NCI-H69 (cell line): ENCODE measurements around the gene SLC25A21.
A peak's percentile ranks its signal among the peaks of the same experiment; 100 is the strongest.
"Not testable (repeated sequence)": the region's sequence is repeated elsewhere in the genome, so short reads cannot be mapped to it uniquely, and the experiment has no call there.

ENCODE experiments used
- DNase-seq: peaks from one replicate; lab custom pipeline; 2025; lab: John Stamatoyannopoulos, UW

Gene SLC25A21

DNA sequence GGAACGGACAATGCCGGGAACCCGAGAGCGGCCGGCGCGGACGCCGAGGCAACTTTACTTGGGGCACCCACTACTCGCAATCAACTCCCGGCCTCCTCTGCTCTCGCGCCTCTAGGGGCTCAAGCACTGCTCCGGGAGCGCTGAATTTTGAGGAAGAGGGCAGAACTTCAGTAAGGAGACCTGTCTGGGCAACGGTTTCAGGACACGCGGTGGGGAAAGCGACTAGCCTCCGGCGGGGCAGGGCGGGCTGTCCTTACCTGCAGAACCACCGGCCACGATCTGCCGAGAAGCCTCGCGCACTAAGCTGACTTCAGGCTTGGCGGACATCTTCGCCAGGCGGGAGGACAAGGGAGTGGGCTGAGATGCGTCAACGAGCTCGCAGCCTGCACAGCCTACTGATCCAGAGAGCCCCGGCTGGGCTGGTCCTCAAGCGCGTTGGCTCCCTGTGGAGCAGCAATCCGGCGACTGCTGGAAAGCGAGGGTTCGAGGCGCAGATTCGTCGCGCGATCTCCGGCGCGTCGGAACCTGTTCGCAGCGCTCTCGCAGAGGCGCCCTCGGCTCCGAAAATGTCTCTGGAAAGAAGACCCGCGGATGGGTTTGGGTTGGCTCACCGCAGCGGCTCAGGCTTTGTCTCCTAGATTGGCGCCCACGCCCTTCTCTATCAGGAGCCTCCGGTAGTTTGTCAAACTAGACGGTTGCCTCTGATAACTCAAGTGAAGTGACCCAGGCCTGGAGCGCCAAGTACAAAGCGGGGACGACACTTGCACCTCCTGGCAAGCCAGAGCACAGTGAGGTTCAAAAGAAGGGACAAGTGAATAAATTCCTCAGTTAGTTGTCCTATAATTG lies at the start of gene SLC25A21:
SLC25A21 (minus strand) TSS at position 583 of the 846 bp plus-strand sequence.
- peak; percentile 95 for DNase-seq

DNA sequence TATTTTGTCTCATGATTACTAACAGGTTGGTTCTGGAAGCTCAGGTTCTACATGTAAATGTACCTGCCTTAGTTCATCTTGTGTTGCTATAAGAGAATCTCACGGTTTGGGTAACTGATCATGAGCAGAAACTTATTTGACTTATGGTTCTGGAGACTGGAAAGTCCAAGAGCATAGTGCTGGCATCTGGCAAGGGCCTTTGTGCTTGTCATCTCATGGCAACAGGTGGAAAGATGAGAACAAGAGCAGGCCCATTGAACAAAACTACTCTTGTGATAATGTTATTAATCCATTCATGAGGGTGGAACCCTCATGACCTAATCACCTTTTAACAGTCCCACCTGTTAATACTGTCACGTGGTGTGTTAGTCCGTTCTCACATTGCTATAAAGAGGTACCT lies 48.7 kb upstream of the SLC25A21 start:
- DNase-seq, result no peak

DNA sequence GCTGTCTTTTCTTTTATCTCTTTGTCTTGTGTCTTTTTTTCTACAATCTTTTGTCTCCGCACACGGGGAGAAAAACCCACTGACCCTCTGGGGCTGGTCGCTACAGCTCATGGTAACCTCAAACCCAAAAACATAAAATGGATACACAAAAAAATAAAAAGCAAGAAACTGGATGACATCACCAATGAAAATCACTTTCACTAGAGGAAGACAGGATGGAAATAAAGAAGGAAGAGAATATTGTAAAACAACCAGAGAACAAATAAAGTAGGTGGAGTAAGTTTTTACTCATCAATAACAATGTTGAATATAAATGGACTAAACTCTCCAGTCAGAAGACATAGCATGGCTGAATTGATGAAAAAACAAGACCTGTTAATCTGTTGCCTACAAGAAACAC lies 42.9 kb upstream of the SLC25A21 start:
- DNase-seq, result no peak

DNA sequence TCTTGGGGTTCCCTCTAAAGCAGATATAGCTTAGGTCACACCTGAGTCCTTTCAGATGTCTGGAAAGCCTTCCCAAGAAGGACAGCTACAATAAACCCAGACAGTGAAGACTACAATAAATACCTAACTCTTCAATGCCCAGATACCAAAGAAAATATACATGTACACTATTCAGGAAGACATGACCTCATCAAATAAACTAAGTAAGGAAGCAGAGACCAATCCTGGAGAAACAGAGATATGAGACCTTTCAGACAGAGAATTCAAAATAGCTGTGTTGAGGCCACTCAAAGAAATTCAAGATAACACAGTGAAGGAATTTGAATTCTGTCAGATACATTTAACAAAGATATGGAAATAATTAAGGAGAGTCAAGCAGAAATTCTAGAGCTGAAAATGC lies 40.6 kb upstream of the SLC25A21 start:
- DNase-seq, result no peak

DNA sequence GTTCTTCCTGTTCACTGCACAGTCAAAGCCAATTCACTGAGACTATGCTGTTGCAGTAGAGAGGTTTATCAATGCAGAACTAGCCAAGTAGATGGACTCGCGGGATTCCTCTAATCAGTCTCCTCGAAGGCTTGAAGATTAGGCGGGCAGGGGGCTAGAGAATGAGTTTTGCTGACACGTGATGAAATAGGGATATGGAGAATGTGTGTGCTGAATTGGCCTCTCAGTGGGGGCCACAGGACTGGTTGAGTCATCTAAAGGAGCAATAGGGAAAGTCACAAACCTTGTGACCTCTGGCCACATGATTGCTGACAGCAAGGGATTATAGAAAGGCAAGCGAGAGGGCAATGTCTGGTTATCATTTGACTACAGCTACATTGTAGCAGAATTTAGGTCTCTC lies 38.0 kb upstream of the SLC25A21 start:
- no peak for DNase-seq

DNA sequence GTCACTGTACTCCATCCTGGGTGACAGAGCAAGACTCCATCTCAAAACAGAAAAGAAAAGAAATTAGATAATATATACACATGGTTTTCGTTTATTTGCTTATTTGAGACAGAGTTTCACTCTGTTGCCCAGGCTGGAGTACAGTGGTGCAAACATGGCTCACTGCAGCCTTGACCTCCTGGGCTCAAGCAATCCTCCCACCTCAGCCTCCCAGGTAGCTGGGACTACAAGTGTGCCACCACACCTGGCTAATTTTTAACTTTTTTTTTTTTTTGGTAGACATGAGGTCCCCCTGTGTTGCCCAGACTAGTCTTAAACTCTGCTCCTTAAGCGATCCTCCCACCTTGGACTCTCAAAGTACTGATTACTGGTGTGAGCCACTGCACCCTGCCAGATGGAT lies 37.2 kb upstream of the SLC25A21 start:
- not testable (repeated sequence) for DNase-seq

DNA sequence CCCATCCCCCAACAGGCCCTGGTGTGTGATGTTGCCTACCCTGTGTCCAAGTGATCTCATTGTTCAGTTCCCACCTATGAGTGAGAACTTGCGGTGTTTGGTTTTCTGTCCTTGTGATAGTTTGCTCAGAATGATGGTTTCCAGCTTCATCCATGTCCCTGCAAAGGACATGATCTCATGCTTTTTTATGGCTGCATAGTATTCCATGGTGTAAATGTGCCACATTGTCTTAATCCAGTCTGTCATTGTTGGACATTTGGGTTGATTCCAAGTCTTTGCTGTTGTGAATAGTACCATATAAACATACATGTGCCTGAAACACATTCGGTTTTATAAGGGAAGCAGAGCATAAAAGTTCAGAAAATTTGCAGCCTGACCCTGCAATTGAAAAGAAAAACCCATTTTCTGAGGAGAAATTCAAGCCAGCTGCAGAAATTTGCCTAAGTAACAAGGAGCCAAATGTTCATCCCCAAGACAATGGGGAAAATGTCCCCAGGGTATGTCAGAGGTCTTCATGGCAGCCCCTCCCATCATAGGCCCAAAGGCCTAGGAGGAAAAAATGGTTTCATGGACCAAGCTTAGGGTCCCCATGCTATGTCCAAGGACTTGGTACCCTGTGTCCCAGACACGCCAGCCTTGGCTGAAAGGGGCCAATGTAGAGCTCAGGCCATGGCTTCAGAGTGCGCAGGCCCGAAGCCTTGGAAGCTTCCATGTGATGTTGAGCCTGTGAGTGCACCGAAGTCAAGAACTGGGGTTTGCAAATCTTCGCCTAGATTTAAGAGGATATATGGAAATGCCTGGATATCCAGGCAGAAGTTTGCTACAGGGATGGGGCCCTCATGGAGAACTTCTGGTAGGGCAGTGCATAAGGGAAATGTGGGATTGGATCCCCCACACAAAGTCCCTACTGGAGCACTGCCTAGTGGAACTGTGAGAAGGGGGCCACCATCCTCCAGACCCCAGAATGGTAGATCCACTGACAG lies 33.5 kb upstream of the SLC25A21 start:
- DNase-seq, result peak; percentile 33

DNA sequence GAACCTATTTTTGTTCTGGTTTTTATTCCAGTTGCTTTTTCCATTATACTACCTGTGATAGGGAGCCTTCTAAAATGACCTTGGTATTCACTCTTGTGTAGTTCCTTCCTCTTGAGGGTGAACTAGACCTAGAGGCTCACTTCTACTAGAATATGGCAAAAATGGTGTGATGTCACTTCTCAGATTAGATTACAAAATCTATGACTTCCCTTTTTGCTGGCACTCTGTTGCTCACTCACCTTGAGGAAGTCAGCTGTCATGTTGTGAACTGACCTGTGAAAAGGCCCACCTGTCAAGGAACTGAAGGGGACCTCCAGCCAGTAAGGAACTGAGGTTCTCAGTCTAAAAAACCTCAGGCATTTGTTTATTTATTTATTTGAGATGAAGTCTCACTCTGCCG lies 31.0 kb upstream of the SLC25A21 start:
- no peak for DNase-seq

DNA sequence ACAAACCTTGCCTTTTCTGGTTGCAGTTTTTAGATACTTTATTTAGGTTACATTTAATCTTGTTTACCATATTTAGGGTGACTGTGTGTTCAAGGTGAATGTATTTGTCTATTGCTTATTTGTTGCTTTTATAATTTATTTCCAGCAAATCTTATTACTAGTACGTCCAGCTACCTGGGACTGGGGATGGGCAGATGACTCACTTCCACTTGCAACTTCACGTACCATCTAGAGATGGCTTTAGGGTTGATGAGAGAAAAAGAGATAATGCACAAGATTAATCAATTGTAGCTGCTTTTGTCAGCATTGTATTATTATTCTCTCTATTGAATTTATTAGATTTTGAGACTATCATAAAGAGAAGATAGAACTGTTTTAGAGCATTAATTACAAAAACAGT lies 30.4 kb upstream of the SLC25A21 start:
- no peak for DNase-seq

DNA sequence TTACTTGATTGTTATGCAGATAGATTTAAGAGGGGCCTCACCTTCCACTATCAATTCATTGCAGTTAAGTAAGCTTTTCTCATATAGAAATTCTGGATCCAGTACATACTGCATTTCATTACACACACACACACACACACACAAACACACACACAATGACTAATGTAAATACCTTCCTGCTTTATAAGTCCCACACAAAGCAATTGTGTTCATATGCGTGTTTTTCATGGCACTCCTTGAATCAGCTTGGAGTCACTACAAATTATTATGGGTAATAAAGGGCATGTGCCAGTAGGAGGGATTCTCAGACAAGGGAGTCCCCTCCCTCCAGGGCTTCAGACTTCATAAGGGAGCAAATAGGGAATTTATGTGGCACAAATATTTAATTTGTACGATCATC lies 29.9 kb upstream of the SLC25A21 start:
- DNase-seq, result no peak

DNA sequence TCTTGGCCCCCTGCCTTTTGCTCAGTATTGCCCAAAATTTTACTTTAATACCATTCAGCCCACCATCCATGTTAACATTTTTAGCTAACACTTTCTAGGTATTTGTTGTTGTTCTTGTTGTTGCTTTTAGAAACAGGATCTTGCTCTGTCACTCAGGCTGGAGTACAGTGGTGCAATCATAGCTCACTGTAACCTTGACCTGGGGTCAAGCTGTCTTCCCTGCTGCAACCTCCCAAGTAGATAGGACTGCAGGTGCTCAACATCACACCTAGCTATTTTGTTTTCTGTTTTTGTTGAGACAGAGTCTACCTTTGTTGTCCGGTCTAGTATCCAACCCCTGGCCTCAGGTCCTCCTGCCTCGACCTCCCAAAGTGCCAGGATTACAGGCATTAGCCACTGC lies 29.3 kb upstream of the SLC25A21 start:
- no peak for DNase-seq

DNA sequence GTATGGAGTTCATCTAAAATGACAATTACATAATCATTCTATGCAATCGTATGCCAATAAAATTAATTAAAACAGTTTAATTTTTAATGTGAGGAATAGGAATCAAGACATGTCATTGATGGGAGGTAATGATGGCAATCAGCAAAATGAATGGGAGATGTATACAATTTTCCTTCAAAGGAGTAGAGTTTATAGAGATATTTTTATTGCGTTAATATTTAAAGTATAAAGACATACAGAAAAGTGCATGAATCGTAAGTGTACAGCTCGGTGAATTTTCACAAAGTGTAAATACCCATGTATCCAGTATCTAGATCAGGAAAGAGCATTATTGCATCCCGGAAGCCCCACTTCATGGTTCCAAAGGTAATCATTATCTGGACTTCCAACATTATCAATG lies 26.5 kb upstream of the SLC25A21 start:
- DNase-seq, result no peak

DNA sequence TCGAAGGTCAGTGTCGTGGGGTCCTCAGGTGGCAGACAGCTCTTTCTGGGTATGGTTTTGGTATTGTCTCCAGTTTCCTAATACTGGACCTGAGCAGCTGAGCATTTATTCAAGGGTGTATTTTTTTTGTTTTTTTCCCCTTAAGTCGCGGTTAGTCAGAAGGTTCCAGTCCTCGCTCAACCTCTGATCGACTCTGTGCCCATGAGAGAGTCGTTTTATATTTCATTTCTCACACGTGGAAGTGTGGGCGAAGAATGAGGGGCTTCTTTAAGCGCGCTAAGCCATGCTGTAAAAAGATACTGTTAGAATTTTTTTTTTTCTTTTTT lies 25.8 kb upstream of the SLC25A21 start:
- DNase-seq, result no peak

DNA sequence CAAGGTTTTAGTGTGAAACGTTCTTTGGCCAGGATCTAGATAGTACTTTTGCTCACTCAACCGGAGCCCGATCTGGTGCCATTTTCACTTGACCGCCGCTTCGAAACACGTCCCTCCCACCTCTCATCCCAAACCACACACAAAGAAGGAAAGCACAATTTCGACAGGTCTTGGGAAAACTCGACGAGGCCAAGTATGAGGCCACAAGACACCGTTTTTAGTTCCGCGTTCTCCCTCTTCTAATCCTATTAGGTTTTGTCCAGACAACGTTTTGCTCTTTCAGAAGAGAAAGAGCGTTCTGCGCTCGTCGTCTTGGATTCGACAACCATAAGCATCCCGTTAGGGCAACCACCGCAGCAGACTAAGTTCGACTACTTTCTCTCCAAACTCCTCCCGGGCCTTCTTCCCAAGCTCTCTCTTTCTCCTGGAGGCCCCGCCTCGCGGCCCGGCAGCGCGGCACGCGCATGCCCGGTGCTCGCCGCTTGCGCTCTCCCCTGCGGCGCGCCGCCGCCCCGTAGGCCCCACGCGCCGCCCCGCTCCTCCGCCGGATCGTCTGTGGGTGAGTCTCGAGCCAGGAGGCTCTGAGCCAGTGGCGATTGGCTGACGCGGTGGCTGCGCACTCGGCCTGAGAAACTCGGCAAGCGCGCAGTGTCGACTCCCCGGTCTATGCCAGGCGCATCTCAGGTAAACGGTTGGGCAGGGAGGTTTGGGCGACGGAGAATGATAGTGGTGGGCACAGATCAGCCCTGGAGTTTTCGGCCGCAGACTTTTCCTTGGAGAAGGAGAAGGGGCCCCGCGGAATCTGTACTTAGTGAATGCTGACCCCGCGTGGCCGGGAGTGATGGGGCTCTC lies 25.2 kb upstream of the SLC25A21 start, which contains the start of gene MIPOL1:
MIPOL1 (plus strand) TSS at position 517 of the 852 bp plus-strand sequence. CDS start 49,952 bp downstream, outside the sequence.
- peak; percentile 97 for DNase-seq

DNA sequence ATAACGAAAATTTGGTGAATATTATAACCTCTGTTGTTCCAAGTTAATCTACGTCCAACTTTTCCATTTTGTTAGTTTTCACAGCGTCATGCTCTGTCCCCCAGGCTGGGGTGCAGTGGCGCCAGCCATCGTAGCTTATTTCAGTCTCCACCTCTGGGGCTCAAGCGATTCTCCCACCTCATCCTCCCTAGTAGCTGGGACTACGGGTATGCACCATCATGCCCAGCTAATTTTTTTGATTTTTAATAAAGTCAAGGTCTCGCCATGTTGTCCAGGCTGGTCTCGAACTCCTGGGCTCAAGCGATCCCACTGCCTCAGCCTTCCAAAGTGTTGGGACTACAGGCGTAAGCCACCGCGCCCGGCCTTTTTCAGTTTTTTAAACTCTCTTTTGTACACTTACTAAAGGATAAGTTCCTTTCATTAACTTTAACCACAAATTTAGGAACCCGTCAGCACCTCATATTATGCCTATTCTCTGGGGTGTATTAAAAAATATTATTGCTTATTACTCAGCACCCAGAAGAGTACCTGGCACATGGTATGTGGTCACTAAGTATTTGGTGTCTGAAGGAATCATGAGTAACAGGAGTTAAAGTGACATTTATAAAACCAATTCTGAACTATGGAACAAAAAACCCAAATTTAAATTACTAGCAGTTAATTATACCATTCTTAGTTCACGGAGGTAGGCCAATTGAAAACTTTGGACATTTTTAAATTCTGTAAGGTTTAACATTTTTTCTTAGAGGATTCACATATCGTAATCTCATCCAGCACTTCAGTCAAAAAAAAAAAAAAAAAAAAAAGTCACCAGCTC lies 24.4 kb upstream of the SLC25A21 start:
- DNase-seq, result no peak

DNA sequence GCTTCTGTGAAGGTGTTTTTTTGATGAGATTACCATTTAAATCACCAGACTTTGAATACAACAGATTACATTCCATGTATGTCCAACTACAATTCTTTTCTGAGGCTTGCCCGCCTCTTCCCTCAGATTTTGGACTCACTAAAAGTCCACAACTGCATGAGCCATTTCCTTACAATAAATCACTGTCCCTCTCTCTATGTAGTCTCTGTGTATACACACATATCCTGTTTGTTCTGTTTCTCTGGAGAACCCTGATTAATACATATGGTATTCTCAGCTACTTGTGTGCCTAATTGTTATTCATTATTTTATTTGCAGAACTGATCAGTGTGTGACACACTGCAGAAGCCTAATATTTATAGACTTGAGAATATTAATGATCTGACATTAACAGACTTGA lies 22.9 kb upstream of the SLC25A21 start:
- peak; percentile 72 for DNase-seq

DNA sequence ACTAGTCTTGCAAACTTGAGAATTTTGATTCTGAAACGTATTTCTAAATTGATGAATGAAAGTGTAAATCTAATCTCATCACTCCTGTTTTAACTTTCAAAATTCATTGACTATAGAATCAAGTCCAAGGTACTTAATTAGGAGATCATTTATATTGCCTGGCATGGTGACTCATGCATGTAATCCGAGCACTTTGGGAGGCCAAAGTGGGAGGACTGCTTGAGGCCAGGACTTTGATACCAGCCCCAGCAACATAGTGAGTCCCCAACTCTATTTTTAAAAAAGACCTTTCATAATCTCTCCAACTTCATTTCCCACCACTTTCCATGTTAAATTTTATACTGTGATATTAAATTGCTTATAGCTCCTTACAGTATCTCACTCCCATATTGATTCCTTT lies 22.3 kb upstream of the SLC25A21 start:
- peak; percentile 52 for DNase-seq

DNA sequence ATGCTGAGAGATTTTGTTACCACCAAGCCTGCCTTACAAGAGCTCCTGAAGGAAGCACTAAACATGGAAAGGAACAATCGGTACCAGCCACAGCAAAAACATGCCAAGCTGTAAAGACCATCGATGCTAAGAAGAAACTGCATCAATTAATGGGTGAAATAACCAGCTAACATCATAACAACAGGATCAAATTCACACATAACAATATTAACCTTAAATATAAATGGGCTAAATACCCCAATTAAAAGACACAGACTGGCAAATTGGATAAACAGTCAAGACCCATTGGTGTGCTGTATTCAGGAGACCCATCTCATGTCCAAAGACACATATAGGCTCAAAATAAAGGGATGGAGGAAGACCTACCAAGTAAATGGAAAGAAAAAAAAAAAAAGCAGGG lies 17.3 kb upstream of the SLC25A21 start:
- not testable (repeated sequence) for DNase-seq

DNA sequence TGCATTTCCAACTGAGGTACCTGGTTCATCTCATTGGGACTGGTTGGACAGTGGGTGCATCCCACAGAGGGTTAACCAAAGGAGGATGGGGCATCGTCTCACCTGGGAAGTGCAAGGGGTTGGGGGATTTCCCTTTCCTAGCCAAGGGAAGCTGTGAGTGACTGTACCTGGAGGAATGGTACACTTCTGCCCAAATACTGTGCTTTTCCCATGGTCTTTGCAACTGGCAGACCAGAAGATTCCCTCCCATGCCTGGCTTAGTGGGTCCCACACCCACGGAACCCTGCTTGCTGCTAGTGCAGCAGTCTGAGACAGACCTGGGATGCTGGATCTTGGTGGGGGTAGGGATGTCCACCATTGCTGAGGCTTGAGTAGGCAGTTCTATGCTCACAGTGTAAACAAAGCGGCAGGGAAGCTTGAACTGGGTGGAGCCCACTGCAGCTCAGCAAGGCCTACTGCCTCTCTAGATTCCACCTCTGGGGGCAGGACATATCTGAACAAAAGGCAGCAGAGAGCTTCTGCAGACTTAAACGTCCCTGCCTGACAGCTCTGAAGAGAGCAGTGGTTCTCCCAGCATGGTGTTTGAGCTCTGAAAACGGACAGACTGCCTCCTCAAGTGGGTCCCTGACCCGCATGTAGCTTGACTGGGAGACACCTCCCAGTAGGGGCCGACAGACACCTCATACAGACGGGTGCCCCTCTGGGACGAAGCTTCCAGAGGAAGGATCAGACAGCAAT lies 15.6 kb upstream of the SLC25A21 start:
- DNase-seq, result not testable (repeated sequence)

DNA sequence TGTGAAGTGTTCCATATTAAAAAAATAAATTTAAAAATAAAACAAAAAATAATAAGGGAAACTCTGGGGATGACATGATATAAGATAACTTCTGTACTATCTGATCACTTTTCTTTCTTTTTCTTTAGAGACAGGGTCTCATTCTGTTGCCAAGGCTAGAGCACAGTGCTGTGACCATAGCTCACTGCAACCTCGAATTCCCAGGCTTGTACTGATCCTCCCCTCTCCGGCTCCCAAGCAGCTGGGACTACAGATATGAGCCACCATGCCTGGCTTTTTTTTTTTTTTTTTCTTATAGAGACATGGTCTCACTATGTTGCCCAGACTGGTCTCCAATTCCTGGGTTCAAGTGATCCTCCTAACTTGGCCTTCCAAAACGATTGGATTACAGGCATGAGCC lies 14.9 kb upstream of the SLC25A21 start:
- DNase-seq, result no peak
